ENCODE measurements around the gene EIF1.

Gene EIF1

DNA sequence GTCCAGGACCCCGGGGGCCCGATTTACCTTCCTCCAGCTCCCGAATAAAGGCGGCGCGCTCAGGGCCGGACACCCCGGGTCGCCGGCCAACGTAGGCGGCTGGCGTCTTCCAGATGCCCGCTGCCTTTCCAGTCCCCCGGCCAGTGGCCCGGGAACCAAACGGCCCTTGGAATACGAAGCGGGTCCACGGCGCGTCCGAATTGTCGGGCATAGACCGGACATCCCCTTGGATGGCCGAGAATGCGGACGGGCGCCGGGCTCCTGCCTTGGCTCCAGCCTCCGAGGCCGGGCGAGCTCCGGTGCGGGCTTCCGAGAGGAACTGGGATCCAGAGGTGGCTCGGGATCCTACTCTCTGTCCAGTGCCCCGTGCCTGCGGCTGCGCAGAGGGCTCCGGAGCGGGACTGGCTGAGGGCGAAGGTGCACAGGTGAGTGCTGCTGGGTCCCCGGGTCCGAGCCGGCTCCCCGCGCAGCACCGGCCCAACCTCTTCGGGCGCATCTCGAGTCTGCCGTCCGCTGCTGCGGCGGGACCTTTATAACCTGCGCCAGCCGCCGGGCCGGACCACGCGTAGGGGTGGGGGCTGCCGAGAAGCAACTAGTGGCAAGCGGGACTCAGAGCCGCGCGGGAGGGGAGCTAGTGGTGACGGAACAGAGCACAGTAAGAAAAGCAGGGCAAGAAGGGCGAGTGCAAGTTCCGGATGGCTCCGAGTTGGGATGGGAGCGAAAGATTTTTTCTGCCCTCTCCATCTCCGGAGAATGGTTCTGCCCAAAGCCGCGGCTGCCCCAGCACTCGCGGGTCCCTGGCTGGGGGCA lies 45.7 kb downstream of the EIF1 start, which contains the start of gene HAP1:
Gene HAP1, minus strand, starts transcription at position 505 of the 810 bp plus-strand sequence. Its CDS starts 9 bp downstream, at position 496.
- no peak for DNase-seq (ENCODE audit: low read depth)
- H3K4me3 ChIP-seq (ENCODE audit: low read depth, low read length) = no peak within 1 kb of the TSS

DNA sequence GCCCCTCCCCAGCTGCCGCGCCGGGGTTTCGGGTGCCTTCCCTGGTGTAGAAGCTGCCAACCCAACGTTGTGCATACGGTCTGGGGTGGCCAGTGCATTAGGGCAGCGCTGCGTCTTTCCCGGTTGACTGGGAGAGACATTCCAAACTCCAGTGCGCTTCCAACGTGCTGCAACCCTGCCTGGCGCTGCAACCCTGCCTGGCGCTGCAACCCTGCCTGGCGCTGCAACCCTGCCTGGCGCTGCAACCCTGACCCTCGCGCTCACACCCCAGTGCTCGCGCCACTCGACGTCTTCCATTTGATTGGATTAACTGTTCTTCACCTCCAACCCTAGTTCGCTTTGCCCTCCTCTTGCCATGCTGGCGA lies 46.2 kb downstream of the EIF1 start:
- no peak overlapping the region for H3K4me3 ChIP-seq (ENCODE audit: low read depth, low read length)
- DNase-seq (ENCODE audit: low read depth) = no peak
- TF ChIP-seq, protein P1, sequence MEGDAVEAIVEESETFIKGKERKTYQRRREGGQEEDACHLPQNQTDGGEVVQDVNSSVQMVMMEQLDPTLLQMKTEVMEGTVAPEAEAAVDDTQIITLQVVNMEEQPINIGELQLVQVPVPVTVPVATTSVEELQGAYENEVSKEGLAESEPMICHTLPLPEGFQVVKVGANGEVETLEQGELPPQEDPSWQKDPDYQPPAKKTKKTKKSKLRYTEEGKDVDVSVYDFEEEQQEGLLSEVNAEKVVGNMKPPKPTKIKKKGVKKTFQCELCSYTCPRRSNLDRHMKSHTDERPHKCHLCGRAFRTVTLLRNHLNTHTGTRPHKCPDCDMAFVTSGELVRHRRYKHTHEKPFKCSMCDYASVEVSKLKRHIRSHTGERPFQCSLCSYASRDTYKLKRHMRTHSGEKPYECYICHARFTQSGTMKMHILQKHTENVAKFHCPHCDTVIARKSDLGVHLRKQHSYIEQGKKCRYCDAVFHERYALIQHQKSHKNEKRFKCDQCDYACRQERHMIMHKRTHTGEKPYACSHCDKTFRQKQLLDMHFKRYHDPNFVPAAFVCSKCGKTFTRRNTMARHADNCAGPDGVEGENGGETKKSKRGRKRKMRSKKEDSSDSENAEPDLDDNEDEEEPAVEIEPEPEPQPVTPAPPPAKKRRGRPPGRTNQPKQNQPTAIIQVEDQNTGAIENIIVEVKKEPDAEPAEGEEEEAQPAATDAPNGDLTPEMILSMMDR (IDR thresholded peaks at IDR 0.05; ENCODE audit: insufficient read depth, low read depth, low read length, missing control alignments) = no peak

More for the DNA sequence above, 45.7 kb downstream of the EIF1 start, which contains the start of gene HAP1:
- TF ChIP-seq, protein P1 (IDR thresholded peaks at IDR 0.05; ENCODE audit: insufficient read depth, low read depth, low read length, missing control alignments) = no peak

DNA sequence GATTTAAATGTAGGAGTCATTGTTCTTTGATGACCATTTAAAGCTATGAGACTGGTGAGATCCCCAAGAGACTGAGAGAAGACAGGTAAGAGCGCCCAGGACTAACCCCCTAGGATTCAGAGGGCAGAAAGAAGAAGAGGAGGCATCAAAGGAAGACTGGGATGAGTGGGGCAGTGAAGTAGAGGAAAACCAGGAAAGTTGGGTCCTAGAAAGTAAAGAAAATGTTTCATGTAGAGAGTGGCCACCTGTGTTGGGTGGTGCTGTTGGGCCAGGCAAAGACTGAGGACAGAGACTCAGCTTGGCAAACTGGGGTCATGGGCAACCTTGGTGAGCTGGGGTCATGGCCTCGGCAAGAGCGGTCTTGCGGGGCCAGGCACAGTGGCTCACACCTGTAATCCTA lies 47.1 kb downstream of the EIF1 start:
- H3K4me3 ChIP-seq (ENCODE audit: low read depth, low read length) = no peak overlapping the region
- TF ChIP-seq, protein P1 (IDR thresholded peaks at IDR 0.05; ENCODE audit: insufficient read depth, low read depth, low read length, missing control alignments) = no peak
- no peak for DNase-seq (ENCODE audit: low read depth)

DNA sequence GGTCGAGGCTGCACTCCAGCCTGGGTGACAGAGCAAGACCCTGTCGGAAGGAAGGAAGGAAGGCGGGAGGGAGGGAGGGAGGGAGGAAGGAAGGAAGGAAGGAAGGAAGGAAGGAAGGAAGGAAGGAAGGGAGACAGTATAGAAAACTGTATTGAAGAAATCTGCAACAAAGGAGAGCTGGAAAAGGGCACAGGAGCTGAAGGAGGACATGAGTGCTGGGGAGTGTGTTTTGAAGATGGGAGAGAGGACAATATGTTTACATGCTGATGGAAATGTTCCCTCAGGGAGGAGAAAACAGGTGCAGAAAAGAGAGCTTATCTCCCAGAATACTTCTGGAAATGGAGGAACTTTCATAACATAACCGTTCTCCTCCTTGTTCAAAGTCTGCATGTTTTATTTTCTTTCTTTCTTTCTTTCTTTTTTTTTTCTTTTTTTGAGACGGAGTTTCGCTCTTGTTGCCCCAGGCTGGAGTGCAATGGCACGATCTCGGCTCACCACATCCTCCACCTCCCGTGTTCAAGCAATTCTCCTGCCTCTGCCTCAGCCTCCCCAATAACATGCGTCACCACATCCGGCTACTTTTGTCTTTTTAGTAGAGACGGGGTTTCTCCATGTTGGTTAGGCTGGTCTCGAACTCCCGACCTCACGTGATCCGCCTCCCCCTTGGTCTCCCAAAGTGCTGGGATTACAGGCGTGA lies 48.4 kb downstream of the EIF1 start:
- DNase-seq (ENCODE audit: low read depth) = no peak
- TF ChIP-seq, protein P1 (IDR thresholded peaks at IDR 0.05; ENCODE audit: insufficient read depth, low read depth, low read length, missing control alignments) = no peak
- H3K4me3 ChIP-seq (ENCODE audit: low read depth, low read length) = no peak overlapping the region

DNA sequence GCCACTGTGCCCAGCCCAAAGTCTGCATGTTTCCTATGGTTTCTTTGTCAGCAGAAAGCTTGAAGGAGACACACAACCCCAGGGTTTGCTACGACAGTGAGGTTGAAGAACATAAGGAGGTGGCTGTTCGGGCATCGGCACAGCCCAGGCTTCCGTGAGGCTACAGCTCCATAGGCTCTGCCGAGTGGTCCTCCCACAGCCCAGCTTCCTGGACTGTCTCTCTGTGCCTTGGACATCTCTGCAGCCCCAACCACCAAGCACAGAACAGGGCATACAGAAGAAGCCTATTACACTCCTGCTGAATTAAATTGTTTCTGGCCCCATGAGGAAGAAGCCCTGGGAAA lies 49.0 kb downstream of the EIF1 start:
- DNase-seq (ENCODE audit: low read depth) = no peak
- TF ChIP-seq, protein P1 (IDR thresholded peaks at IDR 0.05; ENCODE audit: insufficient read depth, low read depth, low read length, missing control alignments) = no peak
- no peak overlapping the region for H3K4me3 ChIP-seq (ENCODE audit: low read depth, low read length)

DNA sequence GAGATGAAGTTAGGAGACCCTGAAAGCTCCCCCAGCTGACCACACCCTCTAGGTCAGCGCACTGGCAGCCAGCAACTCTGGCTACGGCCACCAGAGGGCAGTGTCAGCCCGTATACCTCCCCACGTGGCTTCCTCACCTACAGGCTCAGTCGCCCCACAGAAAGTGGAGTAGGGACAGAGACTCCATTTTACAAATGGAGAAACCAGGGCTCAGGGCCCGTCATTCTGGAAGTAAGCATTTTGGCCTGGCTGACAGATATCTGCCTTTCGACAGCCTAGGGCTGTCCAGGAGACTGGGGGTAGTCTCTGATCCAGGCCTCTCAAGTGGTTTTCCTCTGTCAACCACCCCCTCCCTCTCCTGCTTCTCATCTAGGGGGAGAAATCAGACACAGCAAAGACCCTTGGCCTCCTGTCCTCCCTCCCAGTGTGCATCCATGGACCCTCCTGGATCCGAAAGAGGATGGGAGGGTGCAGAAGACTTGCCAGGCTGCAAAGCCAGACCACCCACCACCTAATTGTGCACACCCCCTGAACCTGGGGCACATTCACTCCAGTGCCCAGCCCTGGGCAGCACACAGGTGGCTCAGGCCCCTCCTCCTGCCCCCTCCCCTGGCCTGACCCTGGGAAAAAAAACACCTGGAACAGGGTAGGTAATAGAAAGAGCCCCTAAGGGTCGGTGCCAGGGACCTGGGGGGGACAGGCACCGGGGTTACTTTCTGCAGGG lies 49.6 kb downstream of the EIF1 start:
- peak; percentile 87 for DNase-seq (ENCODE audit: low read depth)
- TF ChIP-seq, protein P1 (IDR thresholded peaks at IDR 0.05; ENCODE audit: insufficient read depth, low read depth, low read length, missing control alignments) = peak; percentile 98
- H3K4me3 ChIP-seq (ENCODE audit: low read depth, low read length) = no peak overlapping the region
